ENCODE data around the gene PHKB.

Gene PHKB

DNA sequence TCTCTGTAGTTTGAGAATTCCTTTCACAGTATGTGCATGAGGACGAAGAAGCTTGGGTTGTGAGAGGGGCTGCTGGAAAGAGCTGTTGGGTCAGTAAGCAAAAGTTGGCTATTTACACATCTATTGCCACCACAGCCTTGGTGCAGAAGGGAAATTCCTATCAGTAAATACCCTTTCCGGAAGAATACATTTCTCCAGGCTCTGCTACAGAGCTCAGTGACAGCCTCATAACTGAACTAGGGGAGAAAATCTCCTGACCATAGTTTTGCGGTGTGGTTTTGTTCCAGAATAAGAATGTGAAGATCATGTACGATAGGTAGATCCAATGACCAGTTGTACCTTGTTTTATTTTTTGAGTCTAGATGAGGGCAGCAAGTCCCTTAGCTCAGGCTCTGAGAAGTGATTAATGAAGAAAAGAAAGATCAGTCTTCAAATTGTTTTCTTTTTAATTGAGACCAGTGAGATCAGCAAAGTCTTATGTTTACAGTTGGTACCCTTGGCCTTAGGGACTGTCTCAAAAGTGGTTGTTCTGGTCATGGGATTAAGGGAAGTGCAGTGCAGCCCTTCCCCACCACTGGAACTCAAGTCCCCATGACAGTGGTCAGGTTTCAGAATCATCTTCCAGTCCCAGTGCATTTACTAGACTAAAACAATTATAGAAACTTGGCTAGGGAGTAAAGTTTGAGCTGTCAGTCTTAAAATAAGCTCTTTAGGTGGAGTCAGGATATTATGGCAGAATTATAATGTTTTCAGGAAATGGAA, 123.5 kb downstream of the PHKB start:
- DNase-seq (ENCODE audit: low read depth), result no peak
- no peak overlapping the region for H3K4me3 ChIP-seq (replicated peaks; ENCODE audit: low read depth, low read length)
- TF ChIP-seq, protein P1, sequence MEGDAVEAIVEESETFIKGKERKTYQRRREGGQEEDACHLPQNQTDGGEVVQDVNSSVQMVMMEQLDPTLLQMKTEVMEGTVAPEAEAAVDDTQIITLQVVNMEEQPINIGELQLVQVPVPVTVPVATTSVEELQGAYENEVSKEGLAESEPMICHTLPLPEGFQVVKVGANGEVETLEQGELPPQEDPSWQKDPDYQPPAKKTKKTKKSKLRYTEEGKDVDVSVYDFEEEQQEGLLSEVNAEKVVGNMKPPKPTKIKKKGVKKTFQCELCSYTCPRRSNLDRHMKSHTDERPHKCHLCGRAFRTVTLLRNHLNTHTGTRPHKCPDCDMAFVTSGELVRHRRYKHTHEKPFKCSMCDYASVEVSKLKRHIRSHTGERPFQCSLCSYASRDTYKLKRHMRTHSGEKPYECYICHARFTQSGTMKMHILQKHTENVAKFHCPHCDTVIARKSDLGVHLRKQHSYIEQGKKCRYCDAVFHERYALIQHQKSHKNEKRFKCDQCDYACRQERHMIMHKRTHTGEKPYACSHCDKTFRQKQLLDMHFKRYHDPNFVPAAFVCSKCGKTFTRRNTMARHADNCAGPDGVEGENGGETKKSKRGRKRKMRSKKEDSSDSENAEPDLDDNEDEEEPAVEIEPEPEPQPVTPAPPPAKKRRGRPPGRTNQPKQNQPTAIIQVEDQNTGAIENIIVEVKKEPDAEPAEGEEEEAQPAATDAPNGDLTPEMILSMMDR (IDR thresholded peaks at IDR 0.05; ENCODE audit: low read length, missing control alignments), result no peak

DNA sequence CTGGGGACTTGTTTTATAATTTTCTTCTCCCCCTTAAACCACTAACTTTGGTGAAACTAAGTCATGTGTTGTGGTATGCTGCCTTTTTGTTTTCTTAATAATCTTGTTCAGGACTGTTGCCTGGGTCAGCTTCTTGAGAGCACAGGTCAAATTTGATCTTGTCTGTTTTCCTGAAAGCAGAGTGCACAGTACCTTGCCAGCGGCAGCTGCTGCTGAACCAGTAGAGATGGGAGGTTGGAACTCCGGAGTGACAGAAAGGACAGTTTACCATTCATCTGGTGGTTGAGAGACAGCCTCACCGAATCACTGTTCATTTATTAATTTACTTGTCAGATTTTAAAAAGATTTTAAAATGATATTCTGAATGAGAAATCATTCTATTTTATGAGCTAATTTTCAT, 125.0 kb downstream of the PHKB start:
- no peak overlapping the region for H3K4me3 ChIP-seq (replicated peaks; ENCODE audit: low read depth, low read length)
- no peak for DNase-seq (ENCODE audit: low read depth)
- TF ChIP-seq, protein P1 (IDR thresholded peaks at IDR 0.05; ENCODE audit: low read length, missing control alignments), result no peak

DNA sequence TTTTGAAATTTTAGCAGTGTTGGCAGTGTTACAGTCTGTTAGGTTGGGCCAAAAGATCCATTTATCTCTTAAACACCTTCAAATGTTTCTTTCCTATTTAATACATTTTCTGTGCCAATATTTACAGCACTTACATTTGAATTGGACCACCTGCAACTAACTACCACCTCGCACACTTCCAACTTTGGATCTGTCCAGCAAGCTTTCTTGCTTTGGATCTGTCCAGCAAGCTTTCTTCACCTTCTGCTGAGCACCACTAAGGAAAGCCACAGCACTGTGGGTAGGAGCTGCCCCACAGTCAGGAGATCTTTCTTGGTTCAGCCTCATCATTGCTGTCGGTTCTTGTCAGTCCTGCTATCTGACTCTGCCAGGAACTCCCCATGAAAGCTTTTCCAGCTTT, 129.3 kb downstream of the PHKB start:
- TF ChIP-seq, protein P1 (IDR thresholded peaks at IDR 0.05; ENCODE audit: low read length, missing control alignments), result no peak
- no peak for DNase-seq (ENCODE audit: low read depth)
- no peak overlapping the region for H3K4me3 ChIP-seq (replicated peaks; ENCODE audit: low read depth, low read length)

DNA sequence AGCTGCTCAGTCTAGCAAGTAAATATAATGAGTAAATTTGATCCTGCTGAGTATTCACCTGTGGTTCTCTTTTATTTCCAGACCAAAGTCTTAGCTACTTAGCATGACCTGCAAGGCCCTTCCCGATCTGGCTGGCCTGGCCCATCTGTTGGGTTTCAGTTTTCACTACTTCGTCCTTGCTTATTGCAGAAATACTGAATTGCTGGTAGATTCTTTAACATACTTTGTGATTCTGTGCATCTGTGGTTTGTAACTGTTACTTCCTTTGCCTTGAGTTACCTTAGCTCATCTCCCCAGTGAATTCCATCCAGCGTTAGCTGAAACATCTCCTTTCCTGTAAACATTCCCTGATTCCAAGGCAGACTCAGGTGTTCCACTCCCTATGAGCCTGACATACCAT, 131.1 kb downstream of the PHKB start:
- H3K4me3 ChIP-seq (replicated peaks; ENCODE audit: low read depth, low read length), result no peak overlapping the region
- TF ChIP-seq, protein P1 (IDR thresholded peaks at IDR 0.05; ENCODE audit: low read length, missing control alignments), result no peak
- no peak for DNase-seq (ENCODE audit: low read depth)

DNA sequence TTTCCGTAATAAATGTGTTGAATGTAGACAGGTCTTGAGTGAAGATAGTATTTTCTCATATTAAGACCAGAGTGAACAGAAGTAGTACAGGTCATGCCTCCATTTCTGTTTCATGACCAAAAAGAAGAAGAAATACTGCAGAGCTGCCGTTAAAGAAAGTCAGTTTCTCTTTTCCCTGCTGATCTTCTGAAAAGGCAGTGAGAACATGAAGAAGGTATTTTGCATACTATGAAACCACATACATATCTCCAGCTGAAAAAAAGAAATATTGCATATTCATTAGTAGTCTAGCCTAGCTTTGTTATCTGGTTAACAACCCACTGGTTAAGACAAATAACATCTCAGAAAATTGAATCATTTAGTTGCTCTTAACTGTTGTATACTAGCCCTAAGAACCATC, 138.4 kb downstream of the PHKB start:
- no peak overlapping the region for H3K4me3 ChIP-seq (replicated peaks; ENCODE audit: low read depth, low read length)
- TF ChIP-seq, protein P1 (IDR thresholded peaks at IDR 0.05; ENCODE audit: low read length, missing control alignments), result no peak

DNA sequence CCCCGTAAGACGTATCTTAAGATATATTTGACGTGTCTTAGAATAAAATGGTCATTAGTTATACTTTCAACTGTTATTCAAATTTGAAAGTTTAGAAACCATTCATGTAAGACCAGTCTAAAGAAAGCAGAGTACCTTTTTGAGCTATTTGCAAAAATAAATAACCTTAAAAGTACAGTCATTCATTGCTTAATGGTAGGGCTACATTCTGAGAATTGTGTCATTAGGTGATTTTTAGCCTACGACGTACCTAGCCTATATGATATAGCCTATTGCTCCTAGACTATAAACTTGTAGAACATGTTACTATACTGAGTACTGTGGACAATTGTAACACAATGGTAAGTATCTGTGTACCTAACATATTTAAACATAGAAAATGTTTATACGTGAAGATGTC, 139.2 kb downstream of the PHKB start:
- DNase-seq (ENCODE audit: low read depth), result no peak
- no peak overlapping the region for H3K4me3 ChIP-seq (replicated peaks; ENCODE audit: low read depth, low read length)
- TF ChIP-seq, protein P1 (IDR thresholded peaks at IDR 0.05; ENCODE audit: low read length, missing control alignments), result no peak

More for the DNA sequence above, 138.4 kb downstream of the PHKB start:
- no peak for DNase-seq (ENCODE audit: low read depth)

DNA sequence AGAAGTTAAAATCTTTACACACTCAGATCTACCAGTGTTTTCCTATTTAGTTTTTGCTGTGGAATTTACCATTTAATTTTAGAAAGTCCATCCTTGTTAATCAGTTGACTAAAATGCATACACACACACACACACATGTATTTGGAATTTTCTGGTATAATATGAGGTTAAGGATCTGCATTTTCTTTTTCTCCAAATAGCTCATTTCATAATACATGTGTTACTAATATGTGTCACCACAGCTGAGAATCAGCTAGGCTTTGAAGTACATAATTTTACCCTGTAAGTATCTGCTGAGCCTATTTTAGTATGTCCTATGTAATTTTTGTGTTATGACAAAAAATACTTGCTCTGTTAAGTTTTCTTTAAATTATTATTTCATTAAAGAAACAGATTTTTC, 143.2 kb downstream of the PHKB start:
- TF ChIP-seq, protein P1 (IDR thresholded peaks at IDR 0.05; ENCODE audit: low read length, missing control alignments), result no peak
- DNase-seq (ENCODE audit: low read depth), result no peak
- no peak overlapping the region for H3K4me3 ChIP-seq (replicated peaks; ENCODE audit: low read depth, low read length)
